Measurements from ENCODE around the gene PPFIBP2. TPM values are rescaled to one million over a fixed set of nuclear protein-coding genes. Genes with fewer than 3 reads are reported as not detected.

PPFIBP2 gene
- polyA plus RNA-seq, 2 donors, result 27.4 to 32.1 TPM

DNA sequence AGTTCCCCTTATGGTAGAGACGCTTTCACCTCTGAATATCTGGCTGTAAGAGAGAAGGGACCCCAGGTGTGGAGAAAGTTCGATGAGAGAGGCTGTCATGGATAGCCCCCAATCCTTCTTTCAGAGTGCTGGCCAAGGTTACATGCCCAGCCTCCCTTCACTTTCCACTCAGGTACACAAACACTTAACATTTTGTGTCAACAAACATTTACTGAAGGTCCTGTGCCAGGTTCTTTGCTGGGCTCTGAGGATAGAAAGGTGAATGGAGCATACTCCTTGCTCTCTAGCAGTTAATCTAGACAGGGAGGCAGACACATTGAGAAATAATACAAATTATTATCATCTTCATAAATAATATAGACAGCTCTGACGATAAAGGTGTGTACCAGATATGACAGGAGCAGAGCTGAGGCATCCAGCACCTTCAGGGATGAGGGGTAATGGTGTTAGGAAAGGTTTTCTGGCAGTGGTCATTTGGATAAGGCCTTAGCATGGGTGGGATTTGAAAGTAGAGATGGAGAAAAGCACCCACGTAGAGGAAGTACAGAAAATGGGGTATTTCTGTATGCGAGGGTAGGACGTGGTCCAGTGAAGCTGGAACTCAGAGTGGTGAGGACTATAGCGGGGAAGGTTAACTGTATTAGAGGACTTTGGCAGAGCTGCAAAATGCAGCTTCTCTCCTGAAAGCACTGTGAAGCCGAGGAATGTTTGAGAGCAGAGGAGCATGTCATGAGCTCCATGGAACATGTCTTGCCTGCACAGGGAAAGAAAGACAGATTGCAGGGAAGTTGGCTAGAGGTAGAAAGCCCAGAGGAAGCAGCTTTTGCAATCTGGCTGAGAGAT, 19.6 kb downstream of the PPFIBP2 start:
- Histone ChIP-seq H3K27me3 (ENCODE audit: control insufficient read depth in 1 of 2, insufficient read depth in 2 of 2, low read length in 2 of 2) (no peaks in the 10 kb centered on the region), H3K27ac (ENCODE audit: low read depth in 2 of 2, low read length in 1 of 2) (no peak overlapping the region), H3K36me3 (ENCODE audit: control insufficient read depth in 2 of 2, insufficient read depth in 2 of 2, low read length in 1 of 2) (peaks cover 0 to 3% of the 10 kb centered on the region in 2 donors), H3K4me1 (ENCODE audit: control insufficient read depth in 2 of 2, insufficient read depth in 2 of 2, low read length in 1 of 2) (peaks cover 8 to 19% of the 10 kb centered on the region in 2 donors), H3K9me3 (ENCODE audit: control insufficient read depth in 2 of 2, insufficient read depth in 1 of 2, low read depth in 1 of 2, low read length in 1 of 2) (no peaks in the 10 kb centered on the region), H3K4me3 (ENCODE audit: low read depth in 1 of 2, low read length in 2 of 2) (no peak overlapping the region)
- 81 to 88% methylated on average over 8 of the region's 8 CpGs for WGBS, 2 donors

DNA sequence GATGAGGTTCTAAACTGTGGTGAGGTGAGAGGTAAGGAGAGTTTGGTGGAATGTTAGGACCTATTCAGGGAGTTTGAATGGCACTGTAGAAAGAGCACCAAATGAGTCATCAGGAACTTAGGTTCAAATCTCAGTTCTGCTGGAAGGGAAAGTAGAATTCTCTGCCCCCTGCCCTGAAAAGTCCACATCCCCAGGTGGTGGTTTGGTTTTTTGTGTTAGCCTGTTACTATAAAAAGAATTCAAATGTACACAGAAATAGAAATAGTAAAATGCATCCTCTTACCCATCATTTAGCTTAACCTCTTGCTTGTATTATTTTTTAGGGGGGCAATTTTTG, 20.2 kb downstream of the PPFIBP2 start:
- Histone ChIP-seq H3K27ac (ENCODE audit: low read depth in 2 of 2, low read length in 1 of 2) (no peak overlapping the region), H3K36me3 (ENCODE audit: control insufficient read depth in 2 of 2, insufficient read depth in 2 of 2, low read length in 1 of 2) (peaks cover 0 to 3% of the 10 kb centered on the region in 2 donors), H3K9me3 (ENCODE audit: control insufficient read depth in 2 of 2, insufficient read depth in 1 of 2, low read depth in 1 of 2, low read length in 1 of 2) (no peaks in the 10 kb centered on the region), H3K4me3 (ENCODE audit: low read depth in 1 of 2, low read length in 2 of 2) (no peak overlapping the region), H3K4me1 (ENCODE audit: control insufficient read depth in 2 of 2, insufficient read depth in 2 of 2, low read length in 1 of 2) (peaks cover 8 to 18% of the 10 kb centered on the region in 2 donors), H3K27me3 (ENCODE audit: control insufficient read depth in 1 of 2, insufficient read depth in 2 of 2, low read length in 2 of 2) (no peaks in the 10 kb centered on the region)

GRCh38 chr11:7536100-7536499, 22.3 kb downstream of the PPFIBP2 start:
- 48 to 52% methylated on average over 8 of the region's 8 CpGs for WGBS, 2 donors

GRCh38 chr11:7537265-7537664, 23.5 kb downstream of the PPFIBP2 start:
- WGBS, 2 donors, result 64 to 76% methylated on average over 6 of the region's 6 CpGs
- peaks cover 3 to 21% of the 10 kb centered on the region in 2 donors for H3K4me1 ChIP-seq (ENCODE audit: control insufficient read depth in 2 of 2, insufficient read depth in 2 of 2, low read length in 1 of 2)

More at GRCh38 chr11:7536100-7536499, 22.3 kb downstream of the PPFIBP2 start:
- Histone ChIP-seq H3K4me3 (ENCODE audit: low read depth in 1 of 2, low read length in 2 of 2) (no peak overlapping the region), H3K9me3 (ENCODE audit: control insufficient read depth in 2 of 2, insufficient read depth in 1 of 2, low read depth in 1 of 2, low read length in 1 of 2) (no peaks in the 10 kb centered on the region), H3K4me1 (ENCODE audit: control insufficient read depth in 2 of 2, insufficient read depth in 2 of 2, low read length in 1 of 2) (peaks cover 5 to 21% of the 10 kb centered on the region in 2 donors), H3K27ac (ENCODE audit: low read depth in 2 of 2, low read length in 1 of 2) (no peak overlapping the region), H3K36me3 (ENCODE audit: control insufficient read depth in 2 of 2, insufficient read depth in 2 of 2, low read length in 1 of 2) (peaks cover 0 to 3% of the 10 kb centered on the region in 2 donors), H3K27me3 (ENCODE audit: control insufficient read depth in 1 of 2, insufficient read depth in 2 of 2, low read length in 2 of 2) (no peaks in the 10 kb centered on the region)

GRCh38 chr11:7538031-7538430, 24.2 kb downstream of the PPFIBP2 start:
- H3K27me3 ChIP-seq (ENCODE audit: control insufficient read depth in 1 of 2, insufficient read depth in 2 of 2, low read length in 2 of 2), result no peaks in the 10 kb centered on the region
- H3K4me3 ChIP-seq (ENCODE audit: low read depth in 1 of 2, low read length in 2 of 2), result peak overlapping the region in 1 of 2 donors; percentile 16
- peak overlapping the region; percentile 61 to 93 for H3K27ac ChIP-seq (ENCODE audit: low read depth in 2 of 2, low read length in 1 of 2)
- WGBS, 2 donors, result 56 to 59% methylated on average over 8 of the region's 8 CpGs
- H3K9me3 ChIP-seq (ENCODE audit: control insufficient read depth in 2 of 2, insufficient read depth in 1 of 2, low read depth in 1 of 2, low read length in 1 of 2), result no peaks in the 10 kb centered on the region
- no peaks in the 10 kb centered on the region for H3K36me3 ChIP-seq (ENCODE audit: control insufficient read depth in 2 of 2, insufficient read depth in 2 of 2, low read length in 1 of 2)
- H3K4me1 ChIP-seq (ENCODE audit: control insufficient read depth in 2 of 2, insufficient read depth in 2 of 2, low read length in 1 of 2), result peaks cover 0 to 19% of the 10 kb centered on the region in 2 donors

More at GRCh38 chr11:7537265-7537664, 23.5 kb downstream of the PPFIBP2 start:
- Histone ChIP-seq H3K36me3 (ENCODE audit: control insufficient read depth in 2 of 2, insufficient read depth in 2 of 2, low read length in 1 of 2) (peaks cover 0 to 2% of the 10 kb centered on the region in 2 donors), H3K9me3 (ENCODE audit: control insufficient read depth in 2 of 2, insufficient read depth in 1 of 2, low read depth in 1 of 2, low read length in 1 of 2) (no peaks in the 10 kb centered on the region), H3K27ac (ENCODE audit: low read depth in 2 of 2, low read length in 1 of 2) (peak overlapping the region in 1 of 2 donors; percentile 93), H3K4me3 (ENCODE audit: low read depth in 1 of 2, low read length in 2 of 2) (no peak overlapping the region), H3K27me3 (ENCODE audit: control insufficient read depth in 1 of 2, insufficient read depth in 2 of 2, low read length in 2 of 2) (no peaks in the 10 kb centered on the region)

DNA sequence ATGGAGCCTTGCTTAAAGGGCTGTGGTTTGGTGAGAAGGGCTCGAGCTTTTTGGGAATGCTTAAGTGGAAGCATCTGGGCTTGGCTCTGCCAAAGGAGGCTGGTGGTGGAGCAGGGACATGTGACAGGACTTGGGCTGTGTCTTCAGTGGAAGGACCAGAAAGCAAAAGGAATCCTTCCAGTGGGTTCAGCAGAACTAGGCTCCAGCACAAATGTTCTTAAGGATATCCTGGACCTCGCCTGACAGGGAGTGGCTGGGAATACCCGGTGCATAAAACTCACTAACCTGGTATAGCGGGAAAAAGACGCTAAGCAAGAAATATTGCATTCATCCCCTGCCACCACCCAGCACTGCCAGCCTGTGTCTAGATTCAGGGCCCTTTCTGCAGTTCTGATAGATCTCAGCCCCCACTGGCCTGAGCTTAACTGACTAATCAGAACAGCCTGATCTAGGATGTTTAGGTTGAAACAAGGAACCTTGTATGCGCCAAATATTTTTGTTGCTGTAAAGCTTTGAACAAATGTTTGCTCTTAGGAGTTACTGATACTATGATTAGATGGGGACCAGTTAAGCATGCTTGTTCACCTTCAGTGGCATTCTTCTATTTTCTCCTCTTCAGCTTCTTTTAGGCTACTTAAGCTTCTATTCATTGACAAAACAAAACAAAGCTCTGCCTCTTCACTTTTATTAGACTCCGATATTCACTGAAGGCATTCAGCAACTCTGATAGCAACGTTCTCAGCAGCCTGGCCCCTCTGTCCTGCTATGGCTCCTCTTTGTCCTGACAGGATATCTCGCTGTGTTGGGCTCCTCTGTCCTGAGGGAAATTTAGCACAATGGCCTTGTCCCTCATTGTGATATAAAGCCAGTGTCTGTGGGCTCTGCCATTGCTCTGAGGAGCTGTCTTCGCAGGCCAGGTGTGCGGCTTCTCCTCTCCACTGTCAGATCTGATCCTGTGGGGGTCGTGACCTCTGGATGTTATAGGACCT, 25.0 kb downstream of the PPFIBP2 start:
- H3K4me3 ChIP-seq (ENCODE audit: low read depth in 1 of 2, low read length in 2 of 2), result peak overlapping the region in 1 of 2 donors; percentile 16
- WGBS, 2 donors, result 65% methylated on average over 12 of the region's 12 CpGs
- peak overlapping the region; percentile 65 to 93 for H3K27ac ChIP-seq (ENCODE audit: low read depth in 2 of 2, low read length in 1 of 2)
- H3K4me1 ChIP-seq (ENCODE audit: control insufficient read depth in 2 of 2, insufficient read depth in 2 of 2, low read length in 1 of 2), result peaks cover 0 to 21% of the 10 kb centered on the region in 2 donors
- H3K36me3 ChIP-seq (ENCODE audit: control insufficient read depth in 2 of 2, insufficient read depth in 2 of 2, low read length in 1 of 2), result no peaks in the 10 kb centered on the region
- no peaks in the 10 kb centered on the region for H3K9me3 ChIP-seq (ENCODE audit: control insufficient read depth in 2 of 2, insufficient read depth in 1 of 2, low read depth in 1 of 2, low read length in 1 of 2)
- H3K27me3 ChIP-seq (ENCODE audit: control insufficient read depth in 1 of 2, insufficient read depth in 2 of 2, low read length in 2 of 2), result no peaks in the 10 kb centered on the region

- Histone ChIP-seq H3K27me3 (ENCODE audit: control insufficient read depth in 1 of 2, insufficient read depth in 2 of 2, low read length in 2 of 2) (no peaks in the 10 kb centered on the region), H3K9me3 (ENCODE audit: control insufficient read depth in 2 of 2, insufficient read depth in 1 of 2, low read depth in 1 of 2, low read length in 1 of 2) (no peaks in the 10 kb centered on the region), H3K27ac (ENCODE audit: low read depth in 2 of 2, low read length in 1 of 2) (peak overlapping the region; percentile 17 to 76), H3K4me3 (ENCODE audit: low read depth in 1 of 2, low read length in 2 of 2) (no peak overlapping the region), H3K4me1 (ENCODE audit: control insufficient read depth in 2 of 2, insufficient read depth in 2 of 2, low read length in 1 of 2) (peaks cover 0 to 25% of the 10 kb centered on the region in 2 donors), H3K36me3 (ENCODE audit: control insufficient read depth in 2 of 2, insufficient read depth in 2 of 2, low read length in 1 of 2) (no peaks in the 10 kb centered on the region)
- WGBS, 2 donors, result 81 to 85% methylated on average over 8 of the region's 8 CpGs
These were observed 27.2 kb downstream of the PPFIBP2 start for GRCh38 chr11:7540830-7541555.

DNA sequence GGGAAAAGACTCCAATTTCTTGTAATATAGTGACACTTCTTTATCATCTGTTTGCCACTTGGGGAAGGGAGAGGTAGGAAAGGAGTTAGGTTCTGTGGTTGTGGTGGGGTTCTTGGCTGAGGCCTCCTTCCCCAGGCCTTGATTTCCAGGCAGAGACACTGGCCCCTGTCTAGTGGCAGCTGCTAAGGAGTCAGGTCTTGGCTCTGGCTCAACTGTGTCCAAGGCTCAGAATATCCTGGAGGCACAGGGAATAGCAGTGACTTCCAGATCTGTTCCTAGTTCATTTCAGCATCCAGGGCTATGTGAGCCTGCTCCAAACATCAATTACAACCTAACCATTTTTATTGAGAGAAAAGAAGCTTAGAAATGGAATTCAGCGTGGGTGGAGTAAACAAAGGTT, 29.5 kb downstream of the PPFIBP2 start:
- no peaks in the 10 kb centered on the region for H3K27me3 ChIP-seq (ENCODE audit: control insufficient read depth in 1 of 2, insufficient read depth in 2 of 2, low read length in 2 of 2)
- H3K36me3 ChIP-seq (ENCODE audit: control insufficient read depth in 2 of 2, insufficient read depth in 2 of 2, low read length in 1 of 2), result no peaks in the 10 kb centered on the region
- no peaks in the 10 kb centered on the region for H3K9me3 ChIP-seq (ENCODE audit: control insufficient read depth in 2 of 2, insufficient read depth in 1 of 2, low read depth in 1 of 2, low read length in 1 of 2)
- H3K27ac ChIP-seq (ENCODE audit: low read depth in 2 of 2, low read length in 1 of 2), result no peak overlapping the region
- 69 to 81% methylated on average over 1 of the region's 1 CpG for WGBS, 2 donors
- no peak overlapping the region for H3K4me3 ChIP-seq (ENCODE audit: low read depth in 1 of 2, low read length in 2 of 2)
- H3K4me1 ChIP-seq (ENCODE audit: control insufficient read depth in 2 of 2, insufficient read depth in 2 of 2, low read length in 1 of 2), result peaks cover 0 to 33% of the 10 kb centered on the region in 2 donors

- no peak overlapping the region for H3K27ac ChIP-seq (ENCODE audit: low read depth in 2 of 2, low read length in 1 of 2)
- H3K4me3 ChIP-seq (ENCODE audit: low read depth in 1 of 2, low read length in 2 of 2), result no peak overlapping the region
- no peaks in the 10 kb centered on the region for H3K9me3 ChIP-seq (ENCODE audit: control insufficient read depth in 2 of 2, insufficient read depth in 1 of 2, low read depth in 1 of 2, low read length in 1 of 2)
- H3K4me1 ChIP-seq (ENCODE audit: control insufficient read depth in 2 of 2, insufficient read depth in 2 of 2, low read length in 1 of 2), result peaks cover 0 to 31% of the 10 kb centered on the region in 2 donors
- H3K27me3 ChIP-seq (ENCODE audit: control insufficient read depth in 1 of 2, insufficient read depth in 2 of 2, low read length in 2 of 2), result no peaks in the 10 kb centered on the region
- 94 to 96% methylated on average over 3 of the region's 3 CpGs for WGBS, 2 donors
- H3K36me3 ChIP-seq (ENCODE audit: control insufficient read depth in 2 of 2, insufficient read depth in 2 of 2, low read length in 1 of 2), result no peaks in the 10 kb centered on the region
These were observed 30.2 kb downstream of the PPFIBP2 start for GRCh38 chr11:7544021-7544420.
